ENCODE data around the gene C1orf74.
"Not testable (repeated sequence)": the region's sequence is repeated elsewhere in the genome, so short reads cannot be mapped to it uniquely, and the experiment has no call there.

Gene C1orf74

DNA sequence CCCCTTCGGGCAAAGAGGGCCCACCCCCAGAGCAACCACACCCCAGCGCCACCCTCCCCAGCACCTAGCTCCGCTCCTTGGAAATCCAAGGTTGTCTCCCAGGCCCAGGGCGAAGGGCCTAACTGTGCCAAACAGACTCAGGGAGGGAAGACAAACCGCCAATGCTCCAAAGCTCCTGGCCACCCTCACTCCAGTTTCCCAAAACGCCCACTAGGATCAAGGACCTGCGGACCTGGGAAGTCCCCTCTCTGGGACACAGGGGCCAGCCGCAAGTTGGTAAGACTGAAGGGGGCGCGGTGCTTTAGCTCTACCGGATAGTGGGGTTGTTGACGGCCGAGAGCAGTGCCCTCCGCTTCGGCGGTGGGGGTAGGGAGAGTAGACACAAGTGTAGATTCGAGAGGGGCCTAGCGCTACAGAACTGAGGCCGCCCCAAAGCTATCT is 21.0 kb upstream of the C1orf74 start:
- peak; percentile 29 for DNase-seq

DNA sequence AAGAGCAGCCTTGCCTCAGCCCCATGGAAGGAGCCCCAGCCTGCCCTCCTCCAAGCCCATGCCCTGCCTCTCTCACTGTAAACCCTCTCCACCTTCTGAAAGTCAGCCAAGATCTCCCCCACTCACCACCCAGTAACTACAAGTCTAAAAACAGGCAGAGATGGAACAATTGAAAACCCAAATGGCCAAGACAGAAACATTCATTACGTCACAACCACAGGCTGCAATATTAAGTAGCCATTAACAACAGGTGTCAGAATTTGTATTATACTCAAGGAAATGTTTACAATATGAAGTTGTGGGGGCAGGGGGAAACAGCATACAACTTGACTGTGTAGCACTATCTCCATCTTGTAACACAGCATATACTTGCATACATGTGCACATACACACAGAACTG is 19.2 kb upstream of the C1orf74 start:
- DNase-seq: no peak

DNA sequence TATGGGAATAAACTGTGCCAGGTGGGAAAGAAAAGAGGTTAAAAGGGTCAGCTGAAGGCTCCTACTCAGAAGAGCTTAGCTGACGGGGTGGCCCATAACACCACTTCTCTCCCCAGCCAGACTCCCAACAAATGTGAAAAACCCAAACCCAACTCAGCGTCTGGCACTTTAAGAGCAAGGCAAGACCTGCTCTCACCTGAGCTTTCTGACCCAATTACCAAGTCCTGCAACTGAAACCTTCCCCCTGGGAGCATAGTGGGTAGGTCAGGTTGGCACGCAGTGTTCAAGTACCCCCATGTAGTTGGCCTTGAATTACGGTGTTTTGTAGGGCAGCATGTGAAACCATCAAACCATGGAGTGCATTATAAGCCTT is 18.4 kb upstream of the C1orf74 start:
- no peak for DNase-seq

DNA sequence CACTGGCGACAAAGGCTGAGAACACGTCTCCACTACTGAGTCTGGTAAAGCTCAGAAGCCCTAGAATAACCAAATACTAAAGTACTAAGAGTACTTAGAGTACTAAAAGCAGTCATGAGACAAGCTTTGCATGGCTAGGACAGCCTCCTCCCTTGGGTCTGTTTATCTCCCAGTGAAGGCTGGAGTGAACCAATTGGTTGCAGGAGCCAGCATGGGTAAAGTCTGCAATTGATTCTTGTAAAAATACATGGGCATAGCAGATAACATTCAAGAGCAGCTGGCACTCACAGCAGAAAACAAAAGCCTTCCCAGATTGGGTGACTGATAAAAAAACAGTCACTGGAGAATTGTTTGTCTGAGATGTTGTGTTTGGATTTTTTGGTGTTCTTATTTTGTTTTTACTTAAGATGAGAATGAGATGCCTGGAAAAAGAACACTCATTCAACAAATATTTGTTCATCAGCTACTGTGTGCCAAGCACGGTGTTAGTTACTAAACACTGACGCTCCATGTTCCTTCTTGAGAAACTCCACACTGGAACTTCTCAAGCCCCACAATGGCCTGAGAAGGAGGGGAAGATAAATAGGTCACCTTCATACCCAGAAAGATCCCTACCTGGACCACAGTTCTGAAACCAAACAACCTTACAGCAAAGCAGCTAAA is 17.9 kb upstream of the C1orf74 start:
- peak; percentile 12 for DNase-seq

DNA sequence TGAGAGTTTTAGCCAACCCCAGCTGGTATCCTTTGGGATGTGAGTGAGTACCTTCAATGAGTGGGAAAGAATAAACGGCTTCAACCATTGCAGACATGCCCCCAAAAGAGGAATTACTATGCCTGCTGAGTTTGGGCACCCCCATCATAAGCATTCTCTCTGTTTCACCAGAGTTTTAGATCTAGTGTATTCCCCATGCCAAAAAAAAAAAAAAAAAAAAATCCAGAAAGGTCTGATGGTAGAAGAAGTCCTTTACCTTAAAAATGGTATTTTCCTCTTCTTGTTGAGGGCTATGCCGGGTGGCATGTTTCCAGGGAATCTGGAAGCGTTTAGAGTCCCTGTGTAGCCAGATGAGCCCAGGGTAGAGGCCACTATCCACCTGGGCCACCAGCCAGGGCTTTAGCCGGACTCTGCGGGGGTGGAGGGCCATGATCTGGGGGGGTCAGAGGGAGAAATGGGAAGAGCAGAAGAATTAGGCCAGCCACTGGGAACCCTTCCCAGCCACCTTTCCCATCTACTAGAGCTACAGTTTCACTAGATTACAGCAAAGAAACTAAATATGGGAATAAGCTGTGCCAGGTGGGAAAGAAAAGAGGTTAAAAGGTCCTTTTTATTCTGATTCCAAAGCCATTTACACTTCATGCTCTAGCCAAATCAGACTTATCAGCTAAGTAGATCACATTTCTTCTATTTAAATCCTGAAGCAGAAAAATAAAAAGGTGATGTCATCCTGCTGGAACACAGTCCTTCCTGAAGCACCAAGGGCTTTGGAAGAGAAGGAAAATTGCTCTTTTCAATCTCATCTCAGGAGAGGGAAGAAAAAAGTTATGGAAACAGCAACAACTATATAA is 16.9 kb upstream of the C1orf74 start:
- DNase-seq: no peak

DNA sequence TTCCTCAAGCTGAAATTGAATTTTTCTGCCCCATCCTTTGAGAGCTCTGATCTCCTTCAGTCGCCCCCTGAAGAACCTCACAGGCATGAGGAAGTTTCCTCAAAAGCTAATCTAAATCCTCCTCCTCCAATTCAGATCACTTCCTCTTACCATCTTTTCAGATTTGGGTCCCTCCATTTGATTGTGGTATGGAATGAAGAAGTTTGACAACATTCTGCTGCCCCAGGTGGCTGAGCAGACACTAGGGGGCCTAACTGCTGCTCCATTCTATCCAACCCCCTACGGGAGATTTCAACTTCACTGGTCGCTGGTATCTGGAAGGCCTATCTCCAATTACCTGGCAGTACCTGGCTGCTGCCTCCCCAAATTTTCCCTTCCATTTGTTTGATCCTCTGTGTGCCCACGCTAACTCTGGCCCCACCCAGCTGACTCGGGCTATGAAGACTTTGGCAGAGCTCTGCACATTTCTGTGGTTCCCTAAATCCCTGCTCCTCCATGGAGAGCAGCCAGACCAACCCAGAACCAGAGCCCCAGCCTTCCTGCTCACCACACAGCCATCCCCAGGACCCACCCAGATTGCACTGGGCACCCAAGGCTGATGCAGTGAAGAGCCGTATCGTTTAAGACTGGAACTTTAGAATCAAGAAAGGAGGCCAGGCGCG is 13.8 kb upstream of the C1orf74 start:
- no peak for DNase-seq

DNA sequence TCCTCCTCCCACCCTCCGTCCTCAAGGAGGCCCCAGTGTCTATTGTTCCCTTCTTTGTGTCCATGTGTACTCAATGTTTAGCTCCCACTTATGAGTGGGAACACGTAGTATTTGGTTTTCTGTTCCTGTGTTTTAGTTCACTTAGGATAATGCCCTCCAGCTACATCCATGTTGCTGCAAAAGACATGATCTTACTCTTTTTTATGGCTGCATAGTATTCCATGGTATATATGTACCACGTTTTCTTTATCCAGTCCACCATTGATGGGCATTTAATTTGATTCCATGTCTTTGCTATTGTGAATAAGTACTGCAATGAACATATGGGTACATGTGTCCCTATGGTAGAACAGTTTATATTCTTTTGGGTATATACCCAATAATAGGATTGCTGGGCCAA is 9.4 kb upstream of the C1orf74 start:
- DNase-seq: not testable (repeated sequence)

DNA sequence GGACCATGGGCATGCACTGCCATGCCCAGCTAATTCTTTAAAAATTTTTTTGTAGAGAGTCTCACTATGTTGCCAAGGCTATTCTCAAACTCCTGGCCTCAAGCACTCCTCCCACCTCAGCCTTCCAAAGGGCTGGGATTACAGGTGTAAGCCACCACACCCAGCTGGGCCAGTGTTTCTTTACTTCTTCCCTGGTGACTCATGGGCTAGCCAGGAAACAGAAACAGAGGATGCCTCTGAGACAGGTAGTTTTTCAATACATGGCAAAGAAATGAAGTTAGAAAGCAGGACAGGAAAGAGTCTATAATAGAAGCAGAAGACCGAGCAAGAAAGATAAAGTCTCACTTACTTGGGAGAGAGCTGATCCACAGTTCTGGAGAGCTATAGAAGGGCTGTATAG is 7.6 kb upstream of the C1orf74 start:
- DNase-seq: no peak

DNA sequence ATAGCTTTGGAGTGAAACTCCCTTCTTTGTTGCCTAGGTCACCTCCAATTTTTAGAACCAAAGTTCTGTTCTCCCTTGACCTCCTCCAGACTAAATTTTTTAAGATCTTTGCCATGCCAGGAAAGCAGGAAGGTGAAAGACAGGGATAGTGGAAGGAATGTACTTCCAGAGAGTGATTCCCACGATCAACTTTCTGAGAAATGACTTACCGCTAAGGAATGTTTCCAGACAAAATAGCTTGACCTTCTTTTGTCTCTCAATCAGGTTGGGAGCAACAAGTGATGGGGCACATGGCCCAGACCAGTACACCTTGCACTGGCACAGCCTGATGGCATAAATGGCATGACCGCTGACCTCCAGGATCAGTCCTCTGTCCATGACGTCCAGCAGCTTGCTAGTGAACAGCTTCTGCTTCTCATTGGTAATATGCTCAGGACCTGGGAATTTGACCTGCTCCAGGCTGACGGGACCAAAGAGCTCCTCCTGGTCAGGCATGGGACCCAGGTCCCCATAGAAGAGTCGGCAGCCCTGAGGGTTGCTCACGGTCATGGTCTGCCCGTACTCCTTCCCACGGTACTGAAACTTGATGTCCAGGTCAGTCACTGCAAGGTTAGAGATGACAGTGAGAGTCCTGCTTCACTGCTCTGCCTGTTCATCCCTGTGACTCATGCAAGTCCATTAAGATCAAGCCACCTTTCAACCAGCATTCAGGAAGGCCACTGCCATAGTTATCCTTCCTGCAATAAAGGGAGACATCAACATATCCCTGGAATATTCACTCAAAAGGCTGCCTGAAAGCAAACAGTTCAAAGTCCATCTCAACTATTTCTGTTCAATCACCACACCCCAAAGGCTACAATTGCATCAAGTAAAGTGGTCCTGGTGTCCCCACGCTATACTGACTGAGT is 6.2 kb upstream of the C1orf74 start:
- DNase-seq: no peak

DNA sequence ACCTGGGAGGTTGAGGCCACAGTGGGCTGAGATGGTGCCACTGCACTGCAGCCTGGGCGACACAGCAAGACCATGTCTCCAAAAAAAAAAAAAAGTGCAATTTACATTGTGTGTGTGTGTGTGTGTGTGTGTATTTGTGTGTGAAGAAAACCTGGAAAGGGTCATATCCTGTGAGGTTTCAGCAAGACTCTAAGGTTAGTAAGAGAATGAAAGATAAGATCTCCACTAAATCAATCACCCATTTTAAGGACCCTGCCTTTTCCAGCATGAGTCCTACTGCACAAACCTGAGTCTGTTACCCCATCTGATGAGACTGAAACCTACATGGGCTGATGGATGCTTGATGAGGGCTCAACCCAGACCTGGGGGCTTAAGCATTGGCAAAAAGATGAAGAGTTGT is 4.9 kb upstream of the C1orf74 start:
- DNase-seq: no peak

DNA sequence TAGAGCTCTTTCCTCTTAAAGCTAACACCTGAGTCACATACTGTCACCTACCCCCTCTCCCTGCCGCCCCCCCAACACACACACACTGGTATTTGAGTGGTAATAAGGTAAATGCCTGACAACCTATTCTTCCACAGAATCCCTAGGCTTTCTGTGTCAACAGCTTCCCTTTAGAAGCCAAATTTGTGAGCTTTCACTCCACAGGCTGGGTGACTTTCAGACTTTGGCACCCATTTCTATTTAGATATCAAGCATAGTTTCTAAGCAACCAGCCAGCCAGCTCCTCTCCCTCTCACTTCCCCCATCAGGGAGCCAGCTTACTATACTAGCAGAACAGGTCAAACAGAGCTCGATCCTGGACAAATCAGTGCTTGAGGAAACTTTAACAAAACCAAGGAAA is 3.2 kb upstream of the C1orf74 start:
- no peak for DNase-seq

DNA sequence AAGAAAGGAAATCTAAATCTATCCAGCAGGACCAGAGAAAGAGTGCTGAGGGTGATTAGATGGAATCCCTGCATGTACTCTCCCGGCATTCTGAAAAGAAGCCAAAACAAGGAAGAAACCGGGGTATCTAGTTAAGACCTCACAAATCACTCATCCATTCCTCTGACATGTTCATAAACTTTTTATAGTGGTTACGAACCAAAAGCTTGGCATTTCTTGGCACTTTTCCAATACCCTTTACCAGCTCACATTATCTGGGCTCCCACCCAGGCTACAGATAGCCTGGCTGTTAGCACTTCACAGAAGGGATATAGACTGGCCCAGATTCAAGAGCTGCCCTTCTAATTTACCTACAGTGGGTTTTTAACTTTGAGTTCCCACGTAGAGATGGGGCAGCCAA is 1.8 kb upstream of the C1orf74 start:
- DNase-seq: no peak

DNA sequence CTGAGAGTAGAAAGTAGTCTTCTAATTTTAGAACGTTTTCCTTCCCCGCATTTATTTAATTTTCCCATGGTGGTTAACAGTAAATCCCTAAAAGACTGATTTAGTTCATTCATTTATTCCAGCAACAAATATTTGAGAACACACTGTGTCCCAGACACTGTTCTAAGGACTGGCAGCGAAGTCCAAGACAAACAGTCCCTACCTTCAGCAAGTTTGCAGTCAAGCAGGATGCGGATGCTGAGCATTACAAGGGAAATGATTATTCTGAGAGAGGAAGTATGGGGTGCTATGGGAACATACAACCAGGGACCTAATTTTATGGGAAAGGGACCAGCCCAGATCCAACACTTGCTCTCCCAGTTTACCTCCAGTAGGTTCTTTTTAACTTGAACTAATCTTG is 1.2 kb upstream of the C1orf74 start:
- DNase-seq: no peak

DNA sequence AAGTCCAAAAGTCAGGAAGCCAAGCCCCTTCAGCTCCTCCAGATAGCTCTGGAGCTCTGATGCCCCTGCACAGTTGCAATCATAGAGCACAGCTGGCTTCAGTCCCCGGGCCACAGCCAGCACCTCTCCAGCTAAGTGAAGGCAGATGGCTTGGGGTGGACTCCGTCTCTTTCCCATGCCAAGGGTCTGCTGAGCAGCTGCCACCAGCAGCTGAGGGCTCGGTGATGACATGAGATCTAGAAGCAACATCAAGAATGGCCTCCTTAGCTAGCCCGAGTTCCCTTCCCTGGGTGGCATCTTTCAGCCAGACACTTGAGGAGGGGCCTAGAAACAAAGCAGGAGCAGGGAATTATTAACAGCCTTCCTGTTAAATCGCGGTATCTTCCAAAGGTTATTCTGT is 973 bp downstream of the C1orf74 start:
- DNase-seq: peak; percentile 12

DNA sequence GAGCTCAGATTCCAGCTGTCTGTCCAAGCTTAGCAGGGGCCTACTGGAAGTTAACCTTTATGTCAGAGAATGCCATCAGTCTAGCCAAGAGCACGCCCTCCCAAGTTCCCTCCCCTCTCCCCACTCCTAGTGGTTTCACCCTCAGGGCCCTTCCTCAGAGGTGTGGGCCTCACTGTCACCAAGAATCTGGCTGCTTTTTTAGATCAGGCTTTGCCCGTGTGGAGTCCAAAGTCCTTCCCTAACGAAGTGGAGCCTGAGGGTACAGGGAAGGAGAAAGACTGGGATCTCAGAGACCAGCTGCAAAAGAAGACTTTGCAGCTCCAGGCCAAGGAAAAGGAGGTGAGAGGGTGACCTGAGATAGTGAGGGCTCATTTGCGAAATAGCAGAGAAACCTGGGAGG is 4.1 kb downstream of the C1orf74 start:
- no peak for DNase-seq

DNA sequence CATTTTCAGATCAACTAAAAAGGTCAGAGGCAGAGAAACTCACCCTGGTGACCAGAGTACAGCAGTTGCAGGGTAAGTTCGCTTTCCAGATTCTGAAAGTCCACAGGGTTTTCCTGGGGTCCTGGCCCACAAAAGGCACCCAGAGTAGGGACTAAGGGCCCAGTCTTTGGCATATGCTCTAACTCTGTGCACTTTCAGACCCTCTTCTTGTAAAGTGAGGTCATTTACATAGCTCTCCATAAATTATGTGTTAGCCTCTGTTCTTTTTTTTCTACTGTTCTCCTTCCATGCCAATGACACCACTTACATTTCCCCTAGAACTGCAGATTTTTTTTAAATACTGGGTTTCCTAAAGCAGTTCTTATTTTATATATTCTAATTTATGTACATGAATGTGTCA is 6.3 kb downstream of the C1orf74 start:
- DNase-seq: no peak

DNA sequence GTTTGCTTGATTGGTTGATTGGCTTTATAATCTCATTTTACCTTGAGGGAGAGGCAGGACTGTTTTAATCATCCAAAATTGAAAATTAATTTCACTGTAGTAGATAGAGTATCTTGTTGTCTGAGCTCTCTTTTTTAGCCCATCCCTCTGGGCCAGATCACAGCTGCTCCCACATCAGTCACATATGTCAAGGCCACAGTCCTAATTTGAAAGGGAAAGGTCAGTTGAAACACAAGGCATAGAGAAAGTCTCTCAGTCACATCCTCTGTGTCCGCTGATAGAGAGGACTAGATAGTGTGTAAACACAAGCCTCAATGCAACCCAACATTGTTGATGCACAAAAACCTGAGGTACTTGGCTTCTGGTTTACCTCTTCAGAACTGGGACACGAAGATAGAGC is 6.8 kb downstream of the C1orf74 start:
- no peak for DNase-seq

DNA sequence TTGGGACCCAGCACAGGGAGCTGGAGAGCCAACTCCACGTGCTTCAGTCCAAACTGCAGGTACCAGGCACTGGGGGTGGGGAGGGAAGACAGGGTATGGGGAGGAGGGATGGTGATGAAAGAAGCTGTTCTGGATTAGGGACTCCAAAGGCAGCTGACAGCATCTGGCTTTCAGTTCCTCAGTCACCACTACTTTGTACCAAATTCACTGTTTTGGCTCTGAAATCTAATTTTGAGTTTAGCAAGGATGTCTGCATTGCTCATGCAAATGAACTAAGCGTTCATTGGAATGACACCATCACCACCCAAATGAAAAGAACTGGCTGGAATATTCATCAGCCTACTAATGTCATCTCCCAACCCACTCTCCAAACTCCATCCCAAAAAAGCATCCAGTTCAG is 8.7 kb downstream of the C1orf74 start:
- DNase-seq: no peak

DNA sequence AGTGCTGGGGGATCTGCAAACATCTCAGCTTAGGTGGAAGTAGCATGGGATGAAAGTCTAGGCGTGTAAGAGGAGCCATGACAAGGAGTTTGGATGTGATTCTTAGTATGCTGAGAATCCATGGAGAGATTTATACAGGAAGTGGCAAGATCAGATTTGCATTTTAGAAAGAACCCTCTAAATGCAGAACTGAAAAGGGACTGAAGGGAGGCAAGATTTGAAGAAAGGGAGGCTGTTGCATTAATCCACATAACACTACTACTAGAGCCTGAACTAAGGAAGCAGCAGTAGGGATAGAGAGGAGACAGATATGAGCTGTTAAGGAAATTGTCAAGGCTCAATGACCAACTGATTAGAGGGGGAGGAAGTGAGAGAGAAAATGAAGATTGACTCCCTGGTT is 9.8 kb downstream of the C1orf74 start:
- DNase-seq: no peak

DNA sequence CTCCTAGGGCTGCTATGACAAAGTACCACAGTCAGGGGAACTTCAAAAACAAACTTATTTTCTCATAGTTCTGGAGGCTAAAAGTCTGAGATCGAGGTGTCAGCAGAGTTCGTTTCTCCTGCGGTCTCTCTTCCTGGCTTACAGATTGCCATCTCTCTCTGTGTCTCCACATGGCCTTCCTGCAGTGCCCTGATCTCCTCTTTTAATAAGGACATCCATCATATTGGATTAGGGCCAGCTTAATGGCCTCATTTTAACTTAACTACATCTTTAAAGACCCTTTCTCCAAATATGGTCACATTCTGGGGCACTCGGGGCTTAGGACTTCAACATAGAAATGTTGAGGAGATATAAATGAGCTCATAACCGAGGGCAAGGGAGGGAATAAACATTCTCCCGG is 12.2 kb downstream of the C1orf74 start:
- DNase-seq: no peak

DNA sequence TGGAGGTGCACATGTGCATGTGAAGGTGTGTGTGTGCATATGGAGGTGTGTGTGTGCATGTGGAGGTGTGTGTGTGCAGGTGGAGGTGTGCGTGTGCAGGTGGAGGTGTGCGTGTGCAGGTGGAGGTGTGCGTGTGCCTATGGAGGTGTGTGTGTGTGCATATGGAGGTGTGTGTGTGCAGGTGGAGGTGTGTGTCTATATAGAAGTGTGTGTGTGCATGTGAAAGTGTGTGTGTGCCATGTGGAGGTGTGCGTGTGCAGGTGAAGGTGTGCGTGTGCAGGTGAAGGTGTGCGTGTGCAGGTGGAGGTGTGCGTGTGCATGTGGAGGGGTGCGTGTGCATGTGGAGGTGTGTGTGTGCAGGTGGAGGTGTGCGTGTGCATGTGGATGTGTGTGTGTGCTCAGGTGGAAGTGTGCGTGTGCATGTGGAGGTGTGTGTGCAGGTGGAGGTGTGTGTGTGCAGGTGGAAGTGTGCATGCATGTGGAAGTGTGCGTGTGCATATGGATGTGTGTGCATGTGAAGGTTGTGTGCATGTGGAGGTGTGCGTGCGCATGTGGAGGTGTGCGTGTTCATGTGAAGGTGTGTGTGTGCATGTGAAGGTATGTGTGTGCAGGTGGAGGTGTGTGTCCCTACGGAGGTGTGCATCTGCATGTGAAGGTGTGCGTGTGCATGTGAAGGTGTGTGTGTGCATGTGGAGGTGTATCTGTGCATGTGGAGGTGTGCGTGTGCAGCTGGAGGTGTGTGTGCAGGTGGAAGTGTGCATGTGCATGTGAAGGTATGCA is 13.5 kb downstream of the C1orf74 start:
- DNase-seq: no peak

DNA sequence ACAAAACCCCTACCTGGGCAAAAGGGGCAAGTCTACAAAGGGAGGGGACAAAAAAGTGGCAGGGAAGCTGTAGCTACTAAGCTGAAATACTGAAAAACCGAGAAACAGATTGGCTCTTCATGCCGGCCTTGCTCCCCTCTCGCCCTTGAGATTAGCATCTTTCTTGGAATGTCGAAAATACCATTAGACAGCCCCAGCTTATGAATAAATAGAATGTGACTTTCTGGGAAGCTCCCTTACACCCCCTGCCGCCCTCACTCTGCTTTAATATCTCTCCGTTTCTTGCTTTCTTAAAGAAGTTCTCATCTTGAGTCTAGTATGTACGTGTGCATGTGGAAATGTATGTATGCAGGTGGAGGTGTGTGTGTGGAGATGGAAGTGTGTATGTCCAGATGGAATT is 14.4 kb downstream of the C1orf74 start:
- no peak for DNase-seq
